HG02885 (cell line): ENCODE measurements around the gene NCF4.

ENCODE experiments used
- ATAC-seq: cut with Tn5 transposase; IDR thresholded peaks from one replicate; pipeline ENCODE4 v1.9.1; 2021; ENCODE audit warnings: mild to moderate bottlenecking; ENCODE audit not compliant: unreplicated experiment, poor library complexity

NCF4 gene

GRCh38 chr22:36914390-36914752 lies 53.6 kb downstream of the NCF4 start:
- no peak for ATAC-seq

GRCh38 chr22:36916034-36916433 lies 55.2 kb downstream of the NCF4 start:
- ATAC-seq: no peak

- ATAC-seq: no peak
Measured at GRCh38 chr22:36918586-36919284, 57.9 kb downstream of the NCF4 start.

- no peak for ATAC-seq
Measured at GRCh38 chr22:36921309-36922104, 60.7 kb downstream of the NCF4 start.

- no peak for ATAC-seq
Measured at GRCh38 chr22:36922105-36922608, 61.4 kb downstream of the NCF4 start.

GRCh38 chr22:36922711-36923110 lies 61.9 kb downstream of the NCF4 start:
- no peak for ATAC-seq

- ATAC-seq: no peak
Measured at GRCh38 chr22:36923131-36923788, 62.5 kb downstream of the NCF4 start.

- no peak for ATAC-seq
Measured at GRCh38 chr22:36924151-36924698, 63.4 kb downstream of the NCF4 start.

GRCh38 chr22:36925388-36926290 lies 64.8 kb downstream of the NCF4 start:
- ATAC-seq: no peak

- ATAC-seq: no peak
Measured at GRCh38 chr22:36926309-36926708, 65.5 kb downstream of the NCF4 start.

GRCh38 chr22:36926721-36927435 lies 66.1 kb downstream of the NCF4 start:
- no peak for ATAC-seq
